Activated B cell treated with CpG ODN at 0.5 μM for 24 hours (primary cell): ENCODE results near the gene FARS2. TPM values are rescaled to one million over a fixed set of nuclear protein-coding genes. Genes with fewer than 3 reads are reported as not detected.
"Not testable (repeated sequence)": the region's sequence is repeated elsewhere in the genome, so short reads cannot be mapped to it uniquely, and the experiment has no call there.

Experiments used
- ATAC-seq: fragments of 200-7000 bp; cut with Tn5 transposase; one replicate; pipeline ENCODE4 v1.10.0; 2021; ENCODE audit warnings: low read depth, mild to moderate bottlenecking, moderate library complexity
- CTCF ChIA-PET: fragments of 350-600 bp; sonication (Branson Sonifier 250); formaldehyde crosslinking; loops from one replicate; lab custom pipeline; 2021; ENCODE audit warnings: antibody characterized with exemption; lab: Charles Lee
- POLR2A ChIA-PET: fragments of 350-600 bp; sonication (Branson Sonifier 250); formaldehyde crosslinking; loops from one replicate; lab custom pipeline; 2021; ENCODE audit warnings: antibody characterized with exemption; lab: Charles Lee
- DNase-seq: peaks from one replicate; pipeline ENCODE4 v3.0.0; 2022
- H3K27ac Mint-ChIP-seq: one replicate; pipeline ENCODE4 v1.8.0; 2020; ENCODE audit warnings: mixed read lengths
- H3K27me3 Mint-ChIP-seq: one replicate; pipeline ENCODE4 v1.8.0; 2021; ENCODE audit warnings: mixed read lengths
- H3K36me3 Mint-ChIP-seq: one replicate; pipeline ENCODE4 v1.8.0; 2021; ENCODE audit warnings: low read depth, mixed read lengths
- H3K4me1 Mint-ChIP-seq: one replicate; pipeline ENCODE4 v1.8.0; 2021; ENCODE audit warnings: mixed read lengths
- H3K4me3 Mint-ChIP-seq: one replicate; pipeline ENCODE4 v1.8.0; 2020; ENCODE audit warnings: mild to moderate bottlenecking, mixed read lengths
- H3K9me3 Mint-ChIP-seq: one replicate; pipeline ENCODE4 v1.8.0; 2020; ENCODE audit warnings: mixed read lengths
- intact Hi-C: fragments of 100-400 bp; cut with micrococcal nuclease; formaldehyde crosslinking; loops from one replicate; pipeline ENCODE4 v1.15.1; 2024
- total RNA-seq: library from RNA; stranded (reverse); gene quantifications from 2 replicates; pipeline ENCODE4 v1.2.3, GENCODE V29; 2022
- TF ChIP-seq, protein P1 (sequence below): fragments of 200-600 bp; IDR thresholded peaks from one replicate; pipeline ENCODE4 v1.8.0; 2022; ENCODE audit warnings: antibody characterized with exemption, mild to moderate bottlenecking

FARS2 gene
- total RNA-seq, 1 donor from 2014 or later = 32.7 TPM

DNA sequence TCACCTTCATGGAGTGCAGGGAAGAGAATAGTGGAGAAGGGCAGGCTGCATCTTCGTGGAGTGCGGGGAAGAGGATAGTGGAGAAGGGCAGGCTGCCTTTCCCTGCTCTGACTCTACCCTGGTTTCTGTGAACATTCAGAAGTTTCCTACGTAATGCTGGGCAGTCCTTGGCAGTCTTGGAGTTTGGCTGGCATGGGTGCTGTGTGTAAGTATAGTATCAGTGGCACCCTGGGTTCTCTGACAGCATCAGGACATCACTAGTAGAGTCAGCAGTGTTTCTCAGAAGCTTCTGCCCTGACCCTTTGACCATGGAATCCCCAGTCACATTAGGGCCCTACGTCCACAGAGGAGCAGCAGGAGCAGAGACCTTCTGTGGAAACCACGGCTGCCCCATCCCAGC, 392.5 kb downstream of the FARS2 start:
- H3K27me3 Mint-ChIP-seq = no peaks in the 10 kb centered on the region
- ATAC-seq (no peak), DNase-seq (no peak)
- H3K9me3 Mint-ChIP-seq = no peaks in the 10 kb centered on the region
- TF ChIP-seq, protein P1, sequence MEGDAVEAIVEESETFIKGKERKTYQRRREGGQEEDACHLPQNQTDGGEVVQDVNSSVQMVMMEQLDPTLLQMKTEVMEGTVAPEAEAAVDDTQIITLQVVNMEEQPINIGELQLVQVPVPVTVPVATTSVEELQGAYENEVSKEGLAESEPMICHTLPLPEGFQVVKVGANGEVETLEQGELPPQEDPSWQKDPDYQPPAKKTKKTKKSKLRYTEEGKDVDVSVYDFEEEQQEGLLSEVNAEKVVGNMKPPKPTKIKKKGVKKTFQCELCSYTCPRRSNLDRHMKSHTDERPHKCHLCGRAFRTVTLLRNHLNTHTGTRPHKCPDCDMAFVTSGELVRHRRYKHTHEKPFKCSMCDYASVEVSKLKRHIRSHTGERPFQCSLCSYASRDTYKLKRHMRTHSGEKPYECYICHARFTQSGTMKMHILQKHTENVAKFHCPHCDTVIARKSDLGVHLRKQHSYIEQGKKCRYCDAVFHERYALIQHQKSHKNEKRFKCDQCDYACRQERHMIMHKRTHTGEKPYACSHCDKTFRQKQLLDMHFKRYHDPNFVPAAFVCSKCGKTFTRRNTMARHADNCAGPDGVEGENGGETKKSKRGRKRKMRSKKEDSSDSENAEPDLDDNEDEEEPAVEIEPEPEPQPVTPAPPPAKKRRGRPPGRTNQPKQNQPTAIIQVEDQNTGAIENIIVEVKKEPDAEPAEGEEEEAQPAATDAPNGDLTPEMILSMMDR = no peak
- intact Hi-C loops = no loop called here
- H3K36me3 Mint-ChIP-seq = peaks cover 29% of the 10 kb centered on the region
- CTCF ChIA-PET = no interaction called here
- POLR2A ChIA-PET = no interaction called here
- no peak overlapping the region for H3K4me3 Mint-ChIP-seq
- H3K27ac Mint-ChIP-seq = no peak overlapping the region
- no peaks in the 10 kb centered on the region for H3K4me1 Mint-ChIP-seq

DNA sequence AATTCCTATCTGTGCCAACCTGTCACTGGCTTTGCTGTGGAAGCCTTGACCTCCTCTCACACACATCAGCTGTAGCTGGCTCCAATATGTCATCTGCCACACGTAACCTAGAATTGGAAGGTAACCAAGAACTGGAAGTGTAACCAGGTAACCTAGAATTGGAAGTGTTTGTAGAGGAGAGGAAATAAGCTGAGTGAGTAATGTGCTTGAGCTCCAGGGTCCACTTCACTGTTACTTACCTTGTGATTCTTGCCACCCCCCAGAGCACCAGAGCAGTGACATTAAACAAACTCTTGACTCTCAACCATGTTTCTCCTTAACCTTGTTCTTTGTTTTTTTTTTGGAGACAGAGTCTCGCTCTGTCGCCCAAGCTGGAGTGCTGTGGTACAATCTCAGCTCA, 394.9 kb downstream of the FARS2 start:
- Mint-ChIP-seq H3K4me3 (no peak overlapping the region), H3K4me1 (peaks cover 1% of the 10 kb centered on the region), H3K36me3 (peaks cover 30% of the 10 kb centered on the region), H3K27me3 (no peaks in the 10 kb centered on the region), H3K27ac (no peak overlapping the region), H3K9me3 (no peaks in the 10 kb centered on the region)
- DNase-seq = no peak
- TF ChIP-seq, protein P1 = no peak
- intact Hi-C loops = no loop called here
- ChIA-PET POLR2A (no interaction called here), CTCF (no interaction called here)
- ATAC-seq = no peak

DNA sequence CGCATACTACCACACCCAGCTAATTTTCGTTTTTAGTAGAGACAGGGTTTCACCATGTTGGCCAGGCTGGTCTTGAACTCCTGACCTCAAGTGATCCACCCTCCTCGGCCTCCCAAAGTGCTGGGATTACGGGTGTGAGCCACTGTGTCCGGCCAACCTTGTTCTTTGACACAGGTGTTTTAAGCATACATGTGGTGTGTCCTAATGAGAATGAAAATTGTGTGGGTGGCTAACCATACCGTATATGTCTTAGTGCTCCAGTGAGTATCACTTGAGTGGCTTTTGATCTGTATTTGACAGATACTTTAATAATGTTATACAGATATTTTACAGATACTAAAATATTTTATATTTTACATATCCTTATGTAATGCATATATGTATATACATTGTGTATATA, 395.4 kb downstream of the FARS2 start:
- H3K27me3 Mint-ChIP-seq, H3K4me3 Mint-ChIP-seq, DNase-seq, CTCF ChIA-PET, H3K9me3 Mint-ChIP-seq, POLR2A ChIA-PET, H3K27ac Mint-ChIP-seq, H3K4me1 Mint-ChIP-seq, intact Hi-C loops, ATAC-seq: not testable (repeated sequence)
- H3K36me3 Mint-ChIP-seq = peaks cover 29% of the 10 kb centered on the region

DNA sequence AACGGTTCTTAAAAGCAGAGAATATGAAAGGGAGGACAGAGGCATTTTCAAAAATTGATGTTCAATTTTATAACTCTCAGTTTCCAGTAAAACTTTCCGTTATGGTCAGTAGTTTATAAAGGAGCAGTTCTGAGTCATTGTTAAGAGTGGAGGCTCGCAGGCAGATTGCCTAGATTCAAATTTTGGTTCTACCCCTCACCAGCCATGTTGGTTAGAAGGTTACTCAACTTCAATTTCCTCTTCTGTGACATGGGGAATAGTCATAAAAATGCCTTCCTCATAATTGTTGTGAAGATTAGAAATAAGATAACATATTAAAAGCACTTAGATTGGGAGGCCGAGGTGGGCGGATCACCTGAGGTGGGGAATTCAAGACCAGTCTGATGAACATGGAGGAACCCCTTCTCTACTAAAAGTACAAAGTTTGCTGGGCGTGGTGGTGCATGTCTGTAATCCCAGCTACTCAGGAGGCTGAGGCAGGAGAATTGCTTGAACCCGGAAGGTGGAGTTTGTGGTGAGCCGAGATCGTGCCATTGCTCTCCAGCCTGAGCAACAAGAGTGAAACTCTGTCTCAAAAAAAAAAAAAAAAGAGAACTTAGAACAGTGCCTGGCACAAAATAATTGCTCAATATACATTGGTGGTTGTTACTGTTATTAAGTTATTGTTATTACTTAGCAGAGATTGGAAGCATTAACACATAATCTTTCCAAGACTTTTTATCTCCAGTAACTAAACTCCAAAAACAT, 396.5 kb downstream of the FARS2 start:
- H3K27ac Mint-ChIP-seq = no peak overlapping the region
- H3K4me1 Mint-ChIP-seq = peaks cover 16% of the 10 kb centered on the region
- no peaks in the 10 kb centered on the region for H3K27me3 Mint-ChIP-seq
- ATAC-seq = no peak
- ChIA-PET CTCF (no interaction called here), POLR2A (interaction anchor here (0.7 kb wide), 2 partner anchors 60 to 70 kb away, joined by 3 to 6 read pairs; no protein-coding TSS in a partner anchor)
- intact Hi-C loops = no loop called here
- H3K9me3 Mint-ChIP-seq = no peaks in the 10 kb centered on the region
- H3K36me3 Mint-ChIP-seq = peaks cover 22% of the 10 kb centered on the region
- TF ChIP-seq, protein P1 = no peak
- no peak for DNase-seq
- H3K4me3 Mint-ChIP-seq = no peak overlapping the region

DNA sequence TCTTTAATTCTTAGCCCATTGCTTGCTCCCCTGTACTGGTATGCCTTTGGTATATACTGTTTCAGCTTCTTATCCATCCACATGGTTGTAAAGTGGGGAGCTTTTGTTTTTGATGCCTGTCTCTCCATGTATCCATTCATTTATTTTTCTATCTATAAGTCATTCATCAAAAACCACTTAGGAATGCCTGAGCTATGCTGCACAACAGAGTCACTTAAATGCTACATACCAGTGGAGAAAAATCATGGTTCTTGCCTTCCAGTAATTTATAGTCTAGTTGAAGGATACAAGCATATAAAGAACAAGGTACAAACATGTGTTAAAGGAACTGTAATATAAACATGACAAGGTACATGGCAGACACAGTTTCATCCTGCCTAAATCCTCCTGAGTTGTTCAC, 398.2 kb downstream of the FARS2 start:
- no peak overlapping the region for H3K4me3 Mint-ChIP-seq
- peaks cover 20% of the 10 kb centered on the region for H3K36me3 Mint-ChIP-seq
- DNase-seq (no peak), ATAC-seq (no peak)
- H3K4me1 Mint-ChIP-seq = peaks cover 26% of the 10 kb centered on the region
- TF ChIP-seq, protein P1 = no peak
- ChIA-PET POLR2A (no interaction called here), CTCF (no interaction called here)
- intact Hi-C loops = no loop called here
- no peaks in the 10 kb centered on the region for H3K27me3 Mint-ChIP-seq
- H3K27ac Mint-ChIP-seq = no peak overlapping the region
- no peaks in the 10 kb centered on the region for H3K9me3 Mint-ChIP-seq

DNA sequence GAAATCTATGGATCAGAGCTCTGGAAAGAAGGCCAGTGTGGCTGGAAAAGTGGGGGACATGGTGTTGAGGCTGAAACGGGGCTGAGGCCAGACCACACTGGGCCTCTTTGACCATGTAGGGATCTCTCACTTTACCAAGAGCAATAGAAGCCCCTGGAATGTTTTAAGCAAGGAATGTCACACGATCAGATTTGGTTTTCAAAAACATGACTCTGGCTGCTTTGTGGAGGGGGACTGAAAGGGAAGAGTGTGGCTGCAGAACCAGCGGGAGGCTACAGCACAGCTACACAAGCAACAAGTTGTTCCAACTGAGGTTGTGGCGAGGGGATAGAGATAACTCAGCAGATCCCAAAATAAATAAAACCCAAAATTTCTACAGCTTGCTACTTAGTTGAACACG, 399.5 kb downstream of the FARS2 start:
- H3K27ac Mint-ChIP-seq = no peak overlapping the region
- POLR2A ChIA-PET = no interaction called here
- intact Hi-C loops = no loop called here

More for the DNA sequence above, 399.5 kb downstream of the FARS2 start:
- CTCF ChIA-PET = no interaction called here
- peaks cover 39% of the 10 kb centered on the region for H3K4me1 Mint-ChIP-seq
- no peaks in the 10 kb centered on the region for H3K9me3 Mint-ChIP-seq
- H3K4me3 Mint-ChIP-seq = no peak overlapping the region
- ATAC-seq (no peak), DNase-seq (no peak)
- TF ChIP-seq, protein P1 = no peak
- H3K36me3 Mint-ChIP-seq = peaks cover 10% of the 10 kb centered on the region
- no peaks in the 10 kb centered on the region for H3K27me3 Mint-ChIP-seq
